K562 (cell line): ENCODE measurements around the gene MCAT. TPM values are rescaled to one million over a fixed set of nuclear protein-coding genes. Genes with fewer than 3 reads are reported as not detected.

Experiments
- CHD1 ChIP-seq: fragments of 200-600 bp; sonication (generic); IDR thresholded peaks from one replicate; pipeline ENCODE4 v1.6.1; 2012; ENCODE audit warnings: mild to moderate bottlenecking, moderate library complexity, low read length, inconsistent platforms
- CREB1 ChIP-seq, 2 experiments: sonication (generic) in 1 of 2; formaldehyde crosslinking in 1 of 2; IDR thresholded peaks; 2 replicates each; pipeline versions ENCODE4 v1.6.1 to v1.8.0; 2012 to 2022; ENCODE audit warnings: inconsistent platforms in 1 of 2, mild to moderate bottlenecking in 1 of 2, missing genetic modification reagents in 1 of 2, moderate library complexity in 1 of 2
- KDM4B ChIP-seq, 2 experiments: fragments of 450-650 bp in 1 of 2; sonication (generic) in 1 of 2; IDR thresholded peaks; 2 replicates each; pipeline ENCODE4 v1.6.1; 2016 to 2017; ENCODE audit warnings: borderline replicate concordance in 2 of 2, antibody characterized with exemption in 1 of 2, low read depth in 1 of 2, mild to moderate bottlenecking in 1 of 2
- KLF13 ChIP-seq: fragments of 450-650 bp; IDR thresholded peaks from 2 replicates; pipeline ENCODE4 v1.6.1; 2016; ENCODE audit warnings: missing genetic modification characterization, low read depth, mild to moderate bottlenecking, missing compliant biosample characterization, moderate library complexity, borderline replicate concordance
- MEF2D ChIP-seq: conservative IDR thresholded peaks from 2 replicates; pipeline ENCODE4 v1.6.1; 2016; ENCODE audit warnings: low read depth, missing genetic modification characterization, missing compliant biosample characterization
- MTA2 ChIP-seq: fragments of 450-650 bp; IDR thresholded peaks from 2 replicates; pipeline ENCODE4 v1.6.1; 2016; ENCODE audit warnings: low read depth
- NCOA1 ChIP-seq: fragments of 450-650 bp; IDR thresholded peaks from 2 replicates; pipeline ENCODE4 v1.6.1; 2016; ENCODE audit warnings: low read depth
- PYGO2 ChIP-seq: fragments of 450-650 bp; IDR thresholded peaks from 2 replicates; pipeline ENCODE4 v1.6.1; 2016; ENCODE audit warnings: mild to moderate bottlenecking, missing genetic modification characterization, moderate library complexity, missing compliant biosample characterization
- RBFOX2 ChIP-seq: fragments of 200-400 bp; formaldehyde crosslinking; IDR thresholded peaks from 2 replicates; pipeline ENCODE4 v1.6.1; 2017; ENCODE audit warnings: low read depth, mild to moderate bottlenecking, low read length, moderate library complexity
- TAF9B ChIP-seq: fragments of 450-650 bp; IDR thresholded peaks from 2 replicates; pipeline ENCODE4 v1.6.1; 2018; ENCODE audit warnings: mild to moderate bottlenecking; ENCODE audit not compliant: partially characterized antibody
- YY1 ChIP-seq, 3 experiments: IDR thresholded peaks; 2 replicates each; pipeline ENCODE4 v1.6.1; 2011; ENCODE audit warnings: low read length in 2 of 3, mild to moderate bottlenecking in 2 of 3, moderate library complexity in 2 of 3, borderline replicate concordance in 1 of 3, control low read depth in 1 of 3, low read depth in 1 of 3; ENCODE audit not compliant: insufficient read depth in 3 of 3, insufficient replicate concordance in 2 of 3, control insufficient read depth in 1 of 3, insufficient read length in 1 of 3; ENCODE audit errors: extremely low read depth in 1 of 3
- ZKSCAN8 ChIP-seq: fragments of 200-800 bp; sonication (Bioruptor generic); IDR thresholded peaks from 2 replicates; pipeline ENCODE4 v1.6.1; 2016; ENCODE audit warnings: missing genetic modification characterization, missing compliant biosample characterization
- ZNF253 ChIP-seq: fragments of 250-450 bp; sonication (Bioruptor Pico); conservative IDR thresholded peaks from 2 replicates; pipeline ENCODE4 v1.6.1; 2021; ENCODE audit warnings: mild to moderate bottlenecking
- ZNF696 ChIP-seq: fragments of 250-450 bp; sonication (Bioruptor Pico); conservative IDR thresholded peaks from 2 replicates; pipeline ENCODE4 v1.4.0; 2020; ENCODE audit warnings: mild to moderate bottlenecking, moderate library complexity
- ZNF699 ChIP-seq: fragments of 250-450 bp; sonication (Bioruptor Pico); IDR thresholded peaks from 2 replicates; pipeline ENCODE4 v1.8.0; 2021; ENCODE audit warnings: mild to moderate bottlenecking, moderate library complexity; ENCODE audit not compliant: insufficient replicate concordance
- ZNF75A ChIP-seq: fragments of 450-650 bp; formaldehyde crosslinking; IDR thresholded peaks from 2 replicates; pipeline ENCODE4 v1.4.0; 2020; ENCODE audit warnings: mild to moderate bottlenecking
- polyA plus RNA-seq, 8 experiments: library from polyadenylated mRNA; depleted of rRNA in 4 of 8; stranded (reverse) in 5 of 8; unstranded in 3 of 8; fragments of >200 nt; fragmentation: Nextera tagmentation in 2 of 8; fragmentation: Illumina TruSeq in 1 of 8; extraction: Ambion mirVana in 2 of 8; extraction: Trizol in 1 of 8; gene quantifications; 2 replicates each; pipeline versions ENCODE4 v1.2.1 to v1.2.3, GENCODE V29; 2011 to 2014; ENCODE audit warnings: inconsistent platforms in 1 of 8, missing spikeins in 1 of 8
- total RNA-seq, 7 experiments: library from RNA; depleted of rRNA in 6 of 7; stranded (reverse); fragments of >200 nt in 6 of 7; fragmentation: Illumina TruSeq in 2 of 7; extraction: Trizol in 2 of 7; gene quantifications; 2 replicates each; pipeline versions ENCODE4 v1.2.1 to v1.2.3, GENCODE V29; 2011 to 2021; ENCODE audit warnings: low replicate concordance in 1 of 7
- TF ChIP-seq, protein P1 (sequence below): sonication (generic); formaldehyde crosslinking; IDR thresholded peaks from 2 replicates; pipeline ENCODE4 v1.8.1; 2023; ENCODE audit warnings: mild to moderate bottlenecking, missing genetic modification reagents
- TF ChIP-seq, protein P2 (sequence below): fragments of 250-450 bp; sonication (Bioruptor Pico); IDR thresholded peaks from 2 replicates; pipeline ENCODE4 v1.4.0; 2020; ENCODE audit warnings: borderline replicate concordance
- TF ChIP-seq, protein P3 (sequence below): fragments of 250-450 bp; sonication (Bioruptor Pico); IDR thresholded peaks from 2 replicates; pipeline ENCODE4 v1.8.0; 2021; ENCODE audit warnings: moderate library complexity, mild to moderate bottlenecking, inconsistent platforms
- TF ChIP-seq, protein P4 (sequence below): fragments of 450-650 bp; IDR thresholded peaks from 2 replicates; pipeline ENCODE4 v1.6.1; 2018; ENCODE audit not compliant: partially characterized antibody

Gene MCAT
- total and polyA plus RNA-seq, 9 of the 15 experiments (the other 6 are each of a cell fraction or from before 2014, with no cell fraction given): 3.3 to 27.8 (median 13.9) TPM

DNA sequence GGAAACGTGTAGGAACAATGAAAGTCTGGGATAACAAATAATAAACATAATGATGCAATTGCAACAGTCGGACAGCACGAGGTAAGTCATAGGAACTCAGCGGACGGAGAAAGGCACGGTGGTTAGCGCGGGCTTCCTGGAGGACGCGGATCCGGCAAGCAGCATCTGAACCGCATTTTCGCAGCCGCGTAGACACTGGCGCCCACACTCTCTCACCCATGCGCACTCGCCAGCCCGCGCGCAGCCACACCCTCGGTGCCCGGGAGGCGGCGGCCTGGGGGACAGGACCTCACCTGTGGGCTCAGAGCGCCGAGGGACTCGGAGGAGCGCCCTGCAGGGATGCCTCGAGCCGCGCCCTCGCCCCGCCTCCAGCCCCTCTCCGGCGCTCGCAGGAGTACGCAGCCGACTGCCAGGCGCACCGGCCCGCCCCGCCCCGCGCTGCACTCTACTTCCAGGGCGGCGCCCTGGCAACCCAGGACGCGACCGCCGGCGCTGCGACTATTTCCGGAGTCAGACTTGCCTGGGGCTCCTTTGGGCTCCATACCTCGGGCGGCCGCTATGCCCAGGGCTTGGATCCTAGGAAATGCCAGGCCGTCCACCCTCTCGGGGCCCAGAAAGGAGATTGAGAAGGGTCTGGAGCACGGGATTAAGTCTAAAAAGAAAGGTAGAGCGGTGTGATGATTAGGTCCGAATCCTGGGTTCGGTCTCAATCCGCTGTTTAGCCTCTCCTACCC lies 54.0 kb downstream of the MCAT start, which contains the start of gene TTLL1 (continued):
- TF ChIP-seq, protein P1, sequence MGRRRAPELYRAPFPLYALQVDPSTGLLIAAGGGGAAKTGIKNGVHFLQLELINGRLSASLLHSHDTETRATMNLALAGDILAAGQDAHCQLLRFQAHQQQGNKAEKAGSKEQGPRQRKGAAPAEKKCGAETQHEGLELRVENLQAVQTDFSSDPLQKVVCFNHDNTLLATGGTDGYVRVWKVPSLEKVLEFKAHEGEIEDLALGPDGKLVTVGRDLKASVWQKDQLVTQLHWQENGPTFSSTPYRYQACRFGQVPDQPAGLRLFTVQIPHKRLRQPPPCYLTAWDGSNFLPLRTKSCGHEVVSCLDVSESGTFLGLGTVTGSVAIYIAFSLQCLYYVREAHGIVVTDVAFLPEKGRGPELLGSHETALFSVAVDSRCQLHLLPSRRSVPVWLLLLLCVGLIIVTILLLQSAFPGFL (CRISPR knock-in tag): no peak
- TF ChIP-seq CREB1 (IDR thresholded peaks at IDR 0.05) (no peak), CREB1 (CRISPR knock-in tag; IDR thresholded peaks at IDR 0.05) (peak; percentile 60), MEF2D (tag) (no peak), MTA2 (peak; percentile 48; the same call in 1 of the 2 replicates), RBFOX2 (peak; percentile 73), NCOA1 (no peak), ZNF696 (CRISPR knock-in tag) (no peak), PYGO2 (no peak), ZKSCAN8 (CRISPR knock-in tag) (no peak), CHD1 (no peak), TAF9B (no peak), KLF13 (tag) (peak; percentile 60; the same call in 1 of the 2 replicates), ZNF699 (CRISPR knock-in tag) (no peak), KDM4B (IDR thresholded peaks at IDR 0.05; ENCODE audit: borderline replicate concordance in 2 of 2, low read depth in 1 of 2) (peak in 1 of 2 experiments; percentile 88; a peak in 1 of 4 replicates), ZNF75A (no peak), ZNF253 (CRISPR knock-in tag) (no peak), YY1 (IDR thresholded peaks at IDR 0.05; ENCODE audit: borderline replicate concordance in 1 of 3, control insufficient read depth in 1 of 3, extremely low read depth in 1 of 3, insufficient read depth in 3 of 3, insufficient read length in 1 of 3, insufficient replicate concordance in 2 of 3, low read depth in 1 of 3, low read length in 2 of 3) (peak in 2 of 3 experiments; percentile 20 to 43)
- TF ChIP-seq, protein P2, sequence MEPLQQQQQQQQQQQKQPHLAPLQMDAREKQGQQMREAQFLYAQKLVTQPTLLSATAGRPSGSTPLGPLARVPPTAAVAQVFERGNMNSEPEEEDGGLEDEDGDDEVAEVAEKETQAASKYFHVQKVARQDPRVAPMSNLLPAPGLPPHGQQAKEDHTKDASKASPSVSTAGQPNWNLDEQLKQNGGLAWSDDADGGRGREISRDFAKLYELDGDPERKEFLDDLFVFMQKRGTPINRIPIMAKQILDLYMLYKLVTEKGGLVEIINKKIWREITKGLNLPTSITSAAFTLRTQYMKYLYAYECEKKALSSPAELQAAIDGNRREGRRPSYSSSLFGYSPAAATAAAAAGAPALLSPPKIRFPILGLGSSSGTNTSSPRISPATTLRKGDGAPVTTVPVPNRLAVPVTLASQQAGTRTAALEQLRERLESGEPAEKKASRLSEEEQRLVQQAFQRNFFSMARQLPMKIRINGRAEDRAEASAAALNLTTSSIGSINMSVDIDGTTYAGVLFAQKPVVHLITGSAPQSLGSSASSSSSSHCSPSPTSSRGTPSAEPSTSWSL (CRISPR knock-in tag): no peak
- TF ChIP-seq, protein P3, sequence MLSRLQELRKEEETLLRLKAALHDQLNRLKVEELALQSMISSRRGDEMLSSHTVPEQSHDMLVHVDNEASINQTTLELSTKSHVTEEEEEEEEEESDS (CRISPR knock-in tag): no peak
- TF ChIP-seq, protein P4, sequence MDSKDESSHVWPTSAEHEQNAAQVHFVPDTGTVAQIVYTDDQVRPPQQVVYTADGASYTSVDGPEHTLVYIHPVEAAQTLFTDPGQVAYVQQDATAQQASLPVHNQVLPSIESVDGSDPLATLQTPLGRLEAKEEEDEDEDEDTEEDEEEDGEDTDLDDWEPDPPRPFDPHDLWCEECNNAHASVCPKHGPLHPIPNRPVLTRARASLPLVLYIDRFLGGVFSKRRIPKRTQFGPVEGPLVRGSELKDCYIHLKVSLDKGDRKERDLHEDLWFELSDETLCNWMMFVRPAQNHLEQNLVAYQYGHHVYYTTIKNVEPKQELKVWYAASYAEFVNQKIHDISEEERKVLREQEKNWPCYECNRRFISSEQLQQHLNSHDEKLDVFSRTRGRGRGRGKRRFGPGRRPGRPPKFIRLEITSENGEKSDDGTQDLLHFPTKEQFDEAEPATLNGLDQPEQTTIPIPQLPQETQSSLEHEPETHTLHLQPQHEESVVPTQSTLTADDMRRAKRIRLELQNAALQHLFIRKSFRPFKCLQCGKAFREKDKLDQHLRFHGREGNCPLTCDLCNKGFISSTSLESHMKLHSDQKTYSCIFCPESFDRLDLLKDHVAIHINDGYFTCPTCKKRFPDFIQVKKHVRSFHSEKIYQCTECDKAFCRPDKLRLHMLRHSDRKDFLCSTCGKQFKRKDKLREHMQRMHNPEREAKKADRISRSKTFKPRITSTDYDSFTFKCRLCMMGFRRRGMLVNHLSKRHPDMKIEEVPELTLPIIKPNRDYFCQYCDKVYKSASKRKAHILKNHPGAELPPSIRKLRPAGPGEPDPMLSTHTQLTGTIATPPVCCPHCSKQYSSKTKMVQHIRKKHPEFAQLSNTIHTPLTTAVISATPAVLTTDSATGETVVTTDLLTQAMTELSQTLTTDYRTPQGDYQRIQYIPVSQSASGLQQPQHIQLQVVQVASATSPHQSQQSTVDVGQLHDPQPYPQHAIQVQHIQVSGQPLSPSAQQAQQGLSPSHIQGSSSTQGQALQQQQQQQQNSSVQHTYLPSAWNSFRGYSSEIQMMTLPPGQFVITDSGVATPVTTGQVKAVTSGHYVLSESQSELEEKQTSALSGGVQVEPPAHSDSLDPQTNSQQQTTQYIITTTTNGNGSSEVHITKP: no peak
